Parathyroid adenoma (tissue), 2 donors: ENCODE results near the gene ANTXR1.

Experiments
- H2AFZ ChIP-seq: fragments of 300-600 bp; sonication (generic); one replicate; pipeline ENCODE4 v1.7.0; 2017; ENCODE audit warnings: antibody characterized with exemption, mild to moderate bottlenecking
- H3K27ac ChIP-seq: fragments of 300-600 bp; sonication (generic); one replicate; pipeline ENCODE4 v1.7.0; 2017
- H3K27me3 ChIP-seq: fragments of 300-600 bp; sonication (generic); one replicate; pipeline ENCODE4 v1.7.0; 2017; ENCODE audit warnings: low read length; ENCODE audit not compliant: control insufficient read depth, insufficient read depth
- H3K36me3 ChIP-seq: fragments of 300-600 bp; sonication (generic); one replicate; pipeline ENCODE4 v1.7.0; 2017; ENCODE audit warnings: low read length; ENCODE audit not compliant: control insufficient read depth, insufficient read depth
- H3K4me1 ChIP-seq: fragments of 300-600 bp; sonication (generic); one replicate; pipeline ENCODE4 v1.7.0; 2017; ENCODE audit warnings: control low read depth
- H3K4me2 ChIP-seq: fragments of 300-600 bp; sonication (generic); one replicate; pipeline ENCODE4 v1.7.0; 2017; ENCODE audit warnings: low read length
- H3K4me3 ChIP-seq: fragments of 300-600 bp; sonication (generic); one replicate; pipeline ENCODE4 v1.7.0; 2017; ENCODE audit warnings: low read depth, low read length
- H3K79me2 ChIP-seq: fragments of 300-600 bp; sonication (generic); one replicate; pipeline ENCODE4 v1.7.0; 2017; ENCODE audit warnings: control low read depth
- H3K9ac ChIP-seq: fragments of 300-600 bp; sonication (generic); one replicate; pipeline ENCODE4 v1.7.0; 2017; ENCODE audit warnings: mild to moderate bottlenecking
- H3K9me3 ChIP-seq: fragments of 300-600 bp; sonication (generic); one replicate; pipeline ENCODE4 v1.7.0; 2017; ENCODE audit warnings: low read length; ENCODE audit not compliant: control insufficient read depth
- CTCF ChIP-seq: fragments of 300-600 bp; sonication (generic); IDR thresholded peaks from one replicate; pipeline ENCODE4 v1.7.0; 2017; ENCODE audit warnings: antibody characterized with exemption, mild to moderate bottlenecking
- donor health status: primary hyperparathyroidism.

Gene ANTXR1

GRCh38 chr2:69134306-69134945, 121.4 kb downstream of the ANTXR1 start:
- Histone ChIP-seq H2AFZ (no peak overlapping the region), H3K4me2 (no peak overlapping the region), H3K27ac (no peak overlapping the region), H3K4me3 (no peak overlapping the region), H3K9ac (no peak overlapping the region), H3K4me1 (peaks cover 17% of the 10 kb centered on the region), H3K9me3 (no peaks in the 10 kb centered on the region), H3K79me2 (no peaks in the 10 kb centered on the region), H3K27me3 (no peaks in the 10 kb centered on the region), H3K36me3 (no peaks in the 10 kb centered on the region)
- no peak for TF ChIP-seq CTCF

GRCh38 chr2:69138247-69138772, 125.3 kb downstream of the ANTXR1 start:
- no peak overlapping the region for H3K27ac ChIP-seq
- H3K4me3 ChIP-seq, result no peak overlapping the region

GRCh38 chr2:69138793-69139459, 125.9 kb downstream of the ANTXR1 start:
- H3K4me2 ChIP-seq, result no peak overlapping the region
- H2AFZ ChIP-seq, result peak overlapping the region; percentile 14
- H3K36me3 ChIP-seq, result no peaks in the 10 kb centered on the region
- peaks cover 15% of the 10 kb centered on the region for H3K4me1 ChIP-seq
- H3K9me3 ChIP-seq, result no peaks in the 10 kb centered on the region
- TF ChIP-seq CTCF, result no peak
- no peaks in the 10 kb centered on the region for H3K27me3 ChIP-seq
- no peaks in the 10 kb centered on the region for H3K79me2 ChIP-seq
- no peak overlapping the region for H3K27ac ChIP-seq
- no peak overlapping the region for H3K4me3 ChIP-seq
- no peak overlapping the region for H3K9ac ChIP-seq

More at GRCh38 chr2:69138247-69138772, 125.3 kb downstream of the ANTXR1 start:
- H3K9ac ChIP-seq, result no peak overlapping the region
- no peaks in the 10 kb centered on the region for H3K27me3 ChIP-seq
- H3K9me3 ChIP-seq, result no peaks in the 10 kb centered on the region
- peaks cover 9% of the 10 kb centered on the region for H3K4me1 ChIP-seq
- H2AFZ ChIP-seq, result no peak overlapping the region
- H3K36me3 ChIP-seq, result no peaks in the 10 kb centered on the region
- H3K4me2 ChIP-seq, result no peak overlapping the region
- TF ChIP-seq CTCF, result no peak
- H3K79me2 ChIP-seq, result no peaks in the 10 kb centered on the region

- no peak for TF ChIP-seq CTCF
- Histone ChIP-seq H3K4me2 (no peak overlapping the region), H3K4me3 (no peak overlapping the region), H3K9me3 (no peaks in the 10 kb centered on the region), H3K27ac (no peak overlapping the region), H3K9ac (no peak overlapping the region), H3K79me2 (no peaks in the 10 kb centered on the region), H3K4me1 (peaks cover 21% of the 10 kb centered on the region), H3K27me3 (no peaks in the 10 kb centered on the region), H3K36me3 (no peaks in the 10 kb centered on the region), H2AFZ (no peak overlapping the region)
Observed at GRCh38 chr2:69139778-69140670, 127.0 kb downstream of the ANTXR1 start.
